ENCODE measurements around the gene PDE8B. TPM values are rescaled to one million over a fixed set of nuclear protein-coding genes. Genes with fewer than 3 reads are reported as not detected.

PDE8B gene
- total and polyA plus RNA-seq, 9 donors: 2.0 to 4.9 (median 3.2) TPM

DNA sequence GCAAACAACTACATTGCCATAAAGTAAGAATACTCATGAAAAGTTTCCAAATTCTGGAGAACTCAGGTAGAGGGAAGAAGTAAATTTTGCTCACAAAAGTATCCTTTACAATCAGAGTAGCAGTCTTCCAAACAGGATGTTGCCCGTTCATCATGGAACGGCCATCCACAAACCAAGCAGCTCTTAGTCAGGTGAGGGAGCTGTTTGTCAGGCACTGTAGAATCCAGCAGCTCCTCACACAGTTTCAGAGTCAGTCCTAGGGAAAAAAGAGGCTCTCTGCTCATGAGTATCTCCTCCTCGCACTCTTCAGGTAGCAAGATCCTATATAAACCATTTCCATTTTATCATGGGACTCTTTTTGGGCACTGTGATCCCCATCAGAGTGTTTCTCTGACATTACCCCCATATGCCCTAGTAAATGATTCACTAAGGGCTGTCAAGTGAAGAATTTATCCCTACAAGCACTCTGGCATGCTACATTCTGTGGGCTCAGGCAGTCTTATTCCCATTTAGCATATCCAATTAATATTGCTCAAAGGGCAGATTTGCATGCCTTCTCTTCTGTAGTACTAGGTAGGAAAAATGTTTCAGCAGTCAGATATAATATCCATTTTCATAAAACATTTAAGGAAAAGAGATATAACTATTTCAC lies 183.7 kb downstream of the PDE8B start:
- no CpG with 5 or more reads among the region's 3 CpGs for WGBS (ENCODE audit: insufficient coverage)
- no peak for DNase-seq
- H3K36me3 ChIP-seq (ENCODE audit: control insufficient read depth, insufficient read depth, low read length): no peaks in the 10 kb centered on the region
- H3K4me3 ChIP-seq (ENCODE audit: low read length): no peak overlapping the region
- H3K27ac ChIP-seq (ENCODE audit: low read length): no peak overlapping the region
- H3K27me3 ChIP-seq (ENCODE audit: control insufficient read depth, insufficient read depth, low read length): no peaks in the 10 kb centered on the region
- no peaks in the 10 kb centered on the region for H3K9me3 ChIP-seq (replicated peaks; ENCODE audit: control insufficient read depth, low read depth, low read length)
- no peaks in the 10 kb centered on the region for H3K4me1 ChIP-seq (ENCODE audit: control insufficient read depth, insufficient read depth, low read length)

DNA sequence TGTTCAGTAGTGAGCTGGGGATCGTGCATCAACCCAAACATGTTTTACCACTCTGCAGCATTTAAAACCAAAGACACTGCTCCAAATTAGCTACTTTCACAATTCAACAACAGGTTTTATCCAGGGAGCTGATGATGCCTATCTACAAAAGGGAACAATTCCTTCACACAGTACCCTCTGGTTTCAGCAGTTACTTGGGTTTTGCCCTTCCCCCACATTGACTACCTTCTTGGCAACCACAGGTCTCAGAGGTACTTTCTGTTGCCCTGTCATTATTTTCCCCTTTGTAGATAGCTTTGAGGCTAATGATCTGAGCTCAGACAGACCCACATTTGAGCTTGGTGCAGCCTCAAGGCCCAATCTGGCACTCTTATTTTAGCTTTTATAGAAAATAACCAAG lies 185.5 kb downstream of the PDE8B start:
- 38% methylated on average over 1 of the region's 1 CpG for WGBS (ENCODE audit: insufficient coverage)
- no peaks in the 10 kb centered on the region for H3K4me1 ChIP-seq (ENCODE audit: control insufficient read depth, insufficient read depth, low read length)

DNA sequence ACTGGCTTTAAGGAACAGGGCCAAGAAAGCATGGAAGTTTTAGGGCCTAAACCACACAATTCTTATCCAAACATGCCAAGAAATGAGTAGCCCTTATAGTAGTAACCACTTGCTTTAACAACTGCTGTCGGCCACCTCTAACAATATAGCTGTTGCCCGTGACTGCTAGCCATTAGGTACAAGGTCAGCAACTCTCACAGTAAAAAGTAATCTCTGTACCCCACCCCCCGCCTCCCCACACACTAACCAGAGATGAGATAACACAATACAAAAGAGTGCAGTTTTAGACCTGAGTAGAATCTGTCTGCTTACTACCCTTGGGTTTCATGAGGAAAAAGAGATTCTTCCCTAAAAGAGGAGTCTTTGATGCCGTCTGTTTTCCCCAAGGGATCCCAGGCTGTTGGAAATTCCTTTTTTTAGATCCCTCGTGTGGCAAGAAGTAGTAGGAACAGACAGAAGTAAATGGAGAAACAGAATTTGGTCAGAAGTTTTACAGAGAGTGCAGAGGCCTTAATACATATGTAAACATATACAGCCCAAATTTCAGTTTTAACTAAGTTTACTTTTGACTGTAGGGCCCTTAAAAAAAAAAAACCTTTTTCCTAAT lies 187.3 kb downstream of the PDE8B start:
- no peaks in the 10 kb centered on the region for H3K36me3 ChIP-seq (ENCODE audit: control insufficient read depth, insufficient read depth, low read length)
- H3K27ac ChIP-seq (ENCODE audit: low read length): no peak overlapping the region
- H3K4me1 ChIP-seq (ENCODE audit: control insufficient read depth, insufficient read depth, low read length): no peaks in the 10 kb centered on the region
- WGBS (ENCODE audit: insufficient coverage): 17% methylated on average over 3 of the region's 5 CpGs
- DNase-seq: no peak
- no peaks in the 10 kb centered on the region for H3K27me3 ChIP-seq (ENCODE audit: control insufficient read depth, insufficient read depth, low read length)
- no peak overlapping the region for H3K4me3 ChIP-seq (ENCODE audit: low read length)
- H3K9me3 ChIP-seq (replicated peaks; ENCODE audit: control insufficient read depth, low read depth, low read length): no peaks in the 10 kb centered on the region

More for the DNA sequence above, 185.5 kb downstream of the PDE8B start:
- H3K4me3 ChIP-seq (ENCODE audit: low read length): no peak overlapping the region
- no peaks in the 10 kb centered on the region for H3K36me3 ChIP-seq (ENCODE audit: control insufficient read depth, insufficient read depth, low read length)
- no peak overlapping the region for H3K27ac ChIP-seq (ENCODE audit: low read length)
- no peak for DNase-seq
- no peaks in the 10 kb centered on the region for H3K27me3 ChIP-seq (ENCODE audit: control insufficient read depth, insufficient read depth, low read length)
- no peaks in the 10 kb centered on the region for H3K9me3 ChIP-seq (replicated peaks; ENCODE audit: control insufficient read depth, low read depth, low read length)

DNA sequence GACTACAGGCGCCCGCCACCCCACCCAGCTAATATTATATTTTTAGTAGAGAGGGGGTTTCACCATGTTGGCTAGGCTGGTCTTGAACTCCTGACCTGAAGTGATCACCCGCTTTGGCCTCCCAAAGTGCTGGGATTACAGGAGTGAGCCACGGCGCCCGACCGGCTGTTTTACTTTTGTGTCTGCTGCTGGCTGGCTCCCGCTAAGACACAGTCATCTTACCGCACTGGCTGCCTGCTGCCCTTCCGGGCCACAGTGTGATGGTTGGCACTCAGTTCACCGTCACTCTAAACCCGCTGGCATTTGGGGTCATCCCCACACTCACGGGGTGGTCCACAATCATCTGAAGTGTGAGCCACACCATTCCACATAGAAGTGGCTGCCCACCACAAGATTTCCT lies 188.0 kb downstream of the PDE8B start:
- Histone ChIP-seq H3K27ac (ENCODE audit: low read length) (no peak overlapping the region), H3K4me1 (ENCODE audit: control insufficient read depth, insufficient read depth, low read length) (no peaks in the 10 kb centered on the region), H3K27me3 (ENCODE audit: control insufficient read depth, insufficient read depth, low read length) (no peaks in the 10 kb centered on the region), H3K9me3 (replicated peaks; ENCODE audit: control insufficient read depth, low read depth, low read length) (no peaks in the 10 kb centered on the region), H3K4me3 (ENCODE audit: low read length) (no peak overlapping the region), H3K36me3 (ENCODE audit: control insufficient read depth, insufficient read depth, low read length) (no peaks in the 10 kb centered on the region)
- WGBS (ENCODE audit: insufficient coverage): 96% methylated on average over 10 of the region's 13 CpGs
- no peak for DNase-seq

- Histone ChIP-seq H3K27ac (ENCODE audit: low read length) (no peak overlapping the region), H3K27me3 (ENCODE audit: control insufficient read depth, insufficient read depth, low read length) (no peaks in the 10 kb centered on the region), H3K4me3 (ENCODE audit: low read length) (no peak overlapping the region), H3K9me3 (replicated peaks; ENCODE audit: control insufficient read depth, low read depth, low read length) (no peaks in the 10 kb centered on the region), H3K4me1 (ENCODE audit: control insufficient read depth, insufficient read depth, low read length) (no peaks in the 10 kb centered on the region), H3K36me3 (ENCODE audit: control insufficient read depth, insufficient read depth, low read length) (no peaks in the 10 kb centered on the region)
- no peak for DNase-seq
- WGBS (ENCODE audit: insufficient coverage): 80% methylated on average over 5 of the region's 8 CpGs
Observed at GRCh38 chr5:77398896-77399295, 188.4 kb downstream of the PDE8B start.

- WGBS (ENCODE audit: insufficient coverage): 60% methylated on average over 1 of the region's 1 CpG
- no peak overlapping the region for H3K4me3 ChIP-seq (ENCODE audit: low read length)
- no peaks in the 10 kb centered on the region for H3K27me3 ChIP-seq (ENCODE audit: control insufficient read depth, insufficient read depth, low read length)
- no peaks in the 10 kb centered on the region for H3K36me3 ChIP-seq (ENCODE audit: control insufficient read depth, insufficient read depth, low read length)
- DNase-seq: peak; percentile 14
- H3K9me3 ChIP-seq (replicated peaks; ENCODE audit: control insufficient read depth, low read depth, low read length): no peaks in the 10 kb centered on the region
- no peak overlapping the region for H3K27ac ChIP-seq (ENCODE audit: low read length)
- no peaks in the 10 kb centered on the region for H3K4me1 ChIP-seq (ENCODE audit: control insufficient read depth, insufficient read depth, low read length)
Observed at GRCh38 chr5:77400645-77401044, 190.2 kb downstream of the PDE8B start.

- Histone ChIP-seq H3K27ac (ENCODE audit: low read length) (no peak overlapping the region), H3K4me1 (ENCODE audit: control insufficient read depth, insufficient read depth, low read length) (no peaks in the 10 kb centered on the region), H3K27me3 (ENCODE audit: control insufficient read depth, insufficient read depth, low read length) (no peaks in the 10 kb centered on the region), H3K36me3 (ENCODE audit: control insufficient read depth, insufficient read depth, low read length) (no peaks in the 10 kb centered on the region), H3K9me3 (replicated peaks; ENCODE audit: control insufficient read depth, low read depth, low read length) (no peaks in the 10 kb centered on the region), H3K4me3 (ENCODE audit: low read length) (no peak overlapping the region)
- DNase-seq: no peak
- 44% methylated on average over 2 of the region's 6 CpGs for WGBS (ENCODE audit: insufficient coverage)
Observed at GRCh38 chr5:77402796-77403195, 192.3 kb downstream of the PDE8B start.

GRCh38 chr5:77407152-77407551 lies 196.7 kb downstream of the PDE8B start:
- no peak overlapping the region for H3K4me3 ChIP-seq (ENCODE audit: low read length)
- WGBS (ENCODE audit: insufficient coverage): 96% methylated on average over 8 of the region's 10 CpGs
- no peaks in the 10 kb centered on the region for H3K36me3 ChIP-seq (ENCODE audit: control insufficient read depth, insufficient read depth, low read length)
- no peaks in the 10 kb centered on the region for H3K9me3 ChIP-seq (replicated peaks; ENCODE audit: control insufficient read depth, low read depth, low read length)
- no peak for DNase-seq
- H3K27me3 ChIP-seq (ENCODE audit: control insufficient read depth, insufficient read depth, low read length): no peaks in the 10 kb centered on the region
- no peaks in the 10 kb centered on the region for H3K4me1 ChIP-seq (ENCODE audit: control insufficient read depth, insufficient read depth, low read length)
- H3K27ac ChIP-seq (ENCODE audit: low read length): no peak overlapping the region

DNA sequence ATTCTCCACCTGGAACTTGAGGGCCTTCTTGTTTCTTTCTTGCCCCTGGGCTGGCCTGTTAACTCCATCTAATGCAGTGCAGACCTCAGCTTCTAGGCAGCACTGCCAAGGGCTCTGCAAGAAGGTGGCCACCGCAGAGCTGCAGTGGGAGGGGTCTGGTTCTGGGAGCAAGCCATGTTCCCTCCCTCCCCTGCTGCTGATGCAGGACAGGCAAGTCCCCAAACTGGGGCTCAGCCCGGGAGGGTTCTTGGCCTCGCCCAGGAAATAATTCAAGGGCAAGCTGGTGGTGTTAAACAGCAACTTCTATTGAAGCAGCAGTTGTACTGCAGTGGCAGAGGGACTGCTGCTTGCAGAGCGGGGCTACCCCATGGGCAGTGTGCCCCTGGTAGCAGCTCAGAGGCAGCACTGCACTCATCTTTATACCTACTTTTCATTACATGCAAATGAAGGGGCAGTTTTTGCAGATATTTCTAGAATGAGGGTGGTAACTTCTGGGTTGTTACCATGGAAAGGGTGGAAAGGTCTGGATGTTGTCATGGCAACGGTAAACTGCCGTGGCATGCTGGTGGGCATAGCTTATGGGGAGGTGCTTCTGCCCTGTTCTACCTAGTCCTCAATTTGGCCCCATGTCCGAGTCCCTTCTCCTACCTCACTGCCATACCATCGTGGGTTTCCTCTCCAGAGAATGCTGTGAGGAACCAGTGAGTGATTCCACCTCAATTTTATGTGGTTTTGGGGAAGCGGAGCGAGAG lies 199.6 kb downstream of the PDE8B start:
- H3K27ac ChIP-seq (ENCODE audit: low read length): no peak overlapping the region
- H3K27me3 ChIP-seq (ENCODE audit: control insufficient read depth, insufficient read depth, low read length): no peaks in the 10 kb centered on the region
- no peaks in the 10 kb centered on the region for H3K36me3 ChIP-seq (ENCODE audit: control insufficient read depth, insufficient read depth, low read length)
- no peak for DNase-seq
- WGBS (ENCODE audit: insufficient coverage): 60% methylated on average over 2 of the region's 10 CpGs
- H3K4me1 ChIP-seq (ENCODE audit: control insufficient read depth, insufficient read depth, low read length): no peaks in the 10 kb centered on the region
- no peaks in the 10 kb centered on the region for H3K9me3 ChIP-seq (replicated peaks; ENCODE audit: control insufficient read depth, low read depth, low read length)
- H3K4me3 ChIP-seq (ENCODE audit: low read length): no peak overlapping the region

- H3K9me3 ChIP-seq (replicated peaks; ENCODE audit: control insufficient read depth, low read depth, low read length): no peaks in the 10 kb centered on the region
- no peaks in the 10 kb centered on the region for H3K4me1 ChIP-seq (ENCODE audit: control insufficient read depth, insufficient read depth, low read length)
- H3K27me3 ChIP-seq (ENCODE audit: control insufficient read depth, insufficient read depth, low read length): no peaks in the 10 kb centered on the region
- no peak for DNase-seq
- WGBS (ENCODE audit: insufficient coverage): no CpG with 5 or more reads among the region's 7 CpGs
- no peaks in the 10 kb centered on the region for H3K36me3 ChIP-seq (ENCODE audit: control insufficient read depth, insufficient read depth, low read length)
- H3K4me3 ChIP-seq (ENCODE audit: low read length): no peak overlapping the region
- H3K27ac ChIP-seq (ENCODE audit: low read length): no peak overlapping the region
Observed at GRCh38 chr5:77413049-77413448, 202.6 kb downstream of the PDE8B start.
